ENCODE data around the gene TOM1L1.
"Not testable (repeated sequence)": the region's sequence is repeated elsewhere in the genome, so short reads cannot be mapped to it uniquely, and the experiment has no call there.

Gene TOM1L1, protein sequence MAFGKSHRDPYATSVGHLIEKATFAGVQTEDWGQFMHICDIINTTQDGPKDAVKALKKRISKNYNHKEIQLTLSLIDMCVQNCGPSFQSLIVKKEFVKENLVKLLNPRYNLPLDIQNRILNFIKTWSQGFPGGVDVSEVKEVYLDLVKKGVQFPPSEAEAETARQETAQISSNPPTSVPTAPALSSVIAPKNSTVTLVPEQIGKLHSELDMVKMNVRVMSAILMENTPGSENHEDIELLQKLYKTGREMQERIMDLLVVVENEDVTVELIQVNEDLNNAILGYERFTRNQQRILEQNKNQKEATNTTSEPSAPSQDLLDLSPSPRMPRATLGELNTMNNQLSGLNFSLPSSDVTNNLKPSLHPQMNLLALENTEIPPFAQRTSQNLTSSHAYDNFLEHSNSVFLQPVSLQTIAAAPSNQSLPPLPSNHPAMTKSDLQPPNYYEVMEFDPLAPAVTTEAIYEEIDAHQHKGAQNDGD

DNA sequence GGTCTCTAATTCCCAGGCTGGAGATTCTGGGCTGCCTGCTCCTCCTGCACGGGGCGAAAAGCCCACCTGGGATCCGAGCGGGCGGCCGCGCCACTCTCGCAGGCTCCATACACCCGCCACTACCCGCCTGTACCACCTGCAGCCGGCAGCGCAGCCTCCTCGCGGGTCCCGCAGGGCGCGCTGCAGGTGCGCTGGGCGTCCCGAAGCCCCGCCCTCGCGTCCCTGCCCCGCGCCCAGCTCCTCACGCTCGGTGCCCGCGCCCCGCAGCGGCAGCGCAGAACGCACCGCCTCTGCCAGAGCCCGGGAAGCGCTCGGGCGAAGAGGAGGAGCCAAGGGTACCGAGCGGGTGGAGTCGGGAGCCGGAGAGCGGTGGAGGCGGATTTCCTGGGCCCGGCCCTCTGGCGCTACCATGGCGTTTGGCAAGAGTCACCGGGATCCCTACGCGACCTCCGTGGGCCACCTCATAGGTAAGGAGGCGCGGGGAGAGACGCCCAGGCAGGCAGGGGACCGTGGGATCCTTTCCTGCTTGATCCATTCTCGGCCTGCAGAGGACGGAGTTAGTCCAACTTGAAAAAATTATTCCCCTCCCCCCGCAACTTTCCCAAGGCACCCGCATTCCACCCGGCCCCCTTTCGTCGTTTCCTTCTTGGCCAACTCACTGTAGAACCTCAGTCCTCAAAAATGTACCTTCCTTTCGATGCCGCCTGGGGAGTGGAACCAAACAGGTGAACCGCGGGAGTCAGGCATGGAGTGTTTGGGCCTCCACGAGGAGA is at the start of gene TOM1L1:
Gene TOM1L1 (plus strand): TSS at position 396 of the 773 bp plus-strand sequence. CDS start 14 bp downstream, at position 410.
- DNase-seq (ENCODE audit: low read depth), result peak; percentile 40

DNA sequence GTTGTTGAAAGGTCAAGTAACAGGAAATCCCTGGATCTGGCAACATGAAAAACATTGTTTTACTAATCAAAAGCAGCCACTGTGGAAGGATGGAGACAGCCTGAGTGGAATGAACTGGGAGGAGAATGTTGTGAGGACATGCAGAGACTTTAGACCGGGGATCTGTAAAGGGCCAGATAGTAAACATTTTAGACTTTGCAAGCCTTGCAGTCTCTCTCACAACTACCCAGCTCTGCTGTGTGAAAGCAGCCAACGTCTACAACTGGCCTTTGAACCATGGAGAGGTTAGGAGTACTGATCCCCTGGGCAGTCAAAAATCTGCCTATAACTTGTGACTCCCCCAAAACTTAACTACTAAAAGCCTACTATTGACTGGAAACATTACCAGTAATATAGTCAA is 41.5 kb upstream of the TOM1L1 start:
- DNase-seq (ENCODE audit: low read depth), result no peak

DNA sequence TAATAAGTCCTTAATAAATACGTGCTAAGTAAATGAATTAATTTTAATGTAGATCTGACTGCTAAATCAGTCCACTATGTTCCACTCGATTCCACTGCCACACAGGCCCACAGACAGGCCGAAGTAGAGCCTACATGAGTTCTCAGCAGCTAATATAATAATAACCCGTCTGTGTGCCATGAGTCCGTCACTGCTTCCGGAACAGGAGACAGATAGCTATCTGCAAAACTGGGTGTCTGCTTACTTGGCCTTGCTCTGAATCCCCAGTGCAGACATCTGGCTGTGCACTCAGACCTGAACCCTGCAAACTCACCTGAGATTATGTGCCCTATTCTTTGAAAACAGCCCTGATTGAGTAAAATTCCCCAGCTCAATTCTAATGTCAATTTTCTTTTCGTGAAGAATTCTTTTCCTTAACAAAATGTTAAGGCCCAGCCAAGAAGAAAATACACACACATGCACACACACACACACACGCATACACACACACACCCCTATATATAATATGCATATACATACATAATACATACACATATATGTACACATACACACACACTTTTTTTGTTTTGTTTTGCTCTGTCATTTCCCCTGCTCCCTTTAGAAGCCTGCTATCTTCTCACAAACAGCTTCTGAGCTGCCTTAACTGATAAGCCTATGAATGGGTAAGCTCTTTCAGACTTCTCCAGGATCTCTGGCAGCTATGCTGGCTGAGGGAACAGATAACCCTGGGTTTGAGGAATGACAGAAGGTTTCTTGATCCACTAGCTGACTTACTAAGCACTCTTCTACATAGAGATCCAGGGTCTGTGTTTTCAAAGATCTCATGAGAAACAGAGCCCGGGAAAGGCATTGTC is 39.8 kb upstream of the TOM1L1 start:
- DNase-seq (ENCODE audit: low read depth), result no peak

DNA sequence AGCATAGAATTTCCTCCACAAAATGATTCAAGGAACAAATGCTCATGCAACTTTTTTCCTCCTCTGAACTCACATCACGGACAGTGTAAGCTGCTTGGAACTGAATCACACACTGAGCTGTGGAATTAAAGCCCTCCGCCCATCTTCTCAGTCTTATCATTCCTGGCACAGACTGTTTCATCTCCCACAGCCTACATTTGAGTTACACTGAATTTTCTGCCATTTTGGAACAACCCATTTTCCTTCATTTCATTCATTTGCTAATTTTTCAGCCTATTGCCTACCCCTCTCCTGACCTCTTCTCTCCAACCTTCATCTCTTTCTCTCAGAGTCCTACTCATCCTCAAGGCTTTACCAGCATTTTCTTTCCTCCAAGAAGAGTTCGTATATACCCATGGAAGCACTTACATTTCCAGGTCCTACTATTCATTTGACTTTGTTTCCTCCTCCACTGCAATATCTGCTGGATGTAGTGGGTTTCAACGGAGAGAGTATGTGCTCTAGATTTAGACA is 39.1 kb upstream of the TOM1L1 start:
- DNase-seq (ENCODE audit: low read depth), result no peak

DNA sequence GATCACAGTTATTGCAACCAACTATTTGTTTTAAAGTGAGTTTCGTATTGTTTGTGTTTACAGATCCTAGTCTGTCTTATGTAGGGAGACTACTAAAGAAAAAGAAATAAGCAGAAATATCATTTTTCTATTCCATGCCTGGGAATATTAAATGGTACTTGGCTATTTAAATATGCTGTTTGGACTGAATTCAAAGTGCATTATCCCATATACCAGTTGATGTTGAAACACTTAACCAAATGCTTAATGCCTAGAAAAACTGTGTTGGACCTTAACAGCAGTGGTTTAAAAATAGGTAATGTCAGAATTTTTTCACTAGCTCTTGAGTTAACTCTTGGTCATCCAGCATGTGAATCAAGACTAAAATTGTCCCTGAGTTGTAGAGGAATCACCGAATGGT is 37.5 kb upstream of the TOM1L1 start:
- no peak for DNase-seq (ENCODE audit: low read depth)

DNA sequence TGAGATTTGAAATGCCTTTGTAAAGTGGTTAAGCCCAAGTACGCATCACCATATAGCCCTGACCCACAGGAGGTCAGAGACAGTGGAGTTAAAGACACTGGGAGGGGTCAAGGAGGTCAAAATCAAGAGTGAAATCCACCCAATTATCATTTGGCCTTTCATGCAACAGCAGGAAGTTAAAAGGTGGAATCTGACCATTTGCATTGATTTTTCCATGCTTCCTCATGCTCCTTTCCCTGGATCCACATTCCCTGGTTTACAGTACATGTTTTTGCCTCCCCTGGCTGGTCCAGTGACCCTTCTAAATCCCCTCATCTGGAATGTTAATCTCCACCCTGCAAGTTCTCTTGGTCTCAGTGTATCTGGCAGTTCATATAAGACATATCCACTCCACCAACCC is 36.6 kb upstream of the TOM1L1 start:
- DNase-seq (ENCODE audit: low read depth), result no peak

DNA sequence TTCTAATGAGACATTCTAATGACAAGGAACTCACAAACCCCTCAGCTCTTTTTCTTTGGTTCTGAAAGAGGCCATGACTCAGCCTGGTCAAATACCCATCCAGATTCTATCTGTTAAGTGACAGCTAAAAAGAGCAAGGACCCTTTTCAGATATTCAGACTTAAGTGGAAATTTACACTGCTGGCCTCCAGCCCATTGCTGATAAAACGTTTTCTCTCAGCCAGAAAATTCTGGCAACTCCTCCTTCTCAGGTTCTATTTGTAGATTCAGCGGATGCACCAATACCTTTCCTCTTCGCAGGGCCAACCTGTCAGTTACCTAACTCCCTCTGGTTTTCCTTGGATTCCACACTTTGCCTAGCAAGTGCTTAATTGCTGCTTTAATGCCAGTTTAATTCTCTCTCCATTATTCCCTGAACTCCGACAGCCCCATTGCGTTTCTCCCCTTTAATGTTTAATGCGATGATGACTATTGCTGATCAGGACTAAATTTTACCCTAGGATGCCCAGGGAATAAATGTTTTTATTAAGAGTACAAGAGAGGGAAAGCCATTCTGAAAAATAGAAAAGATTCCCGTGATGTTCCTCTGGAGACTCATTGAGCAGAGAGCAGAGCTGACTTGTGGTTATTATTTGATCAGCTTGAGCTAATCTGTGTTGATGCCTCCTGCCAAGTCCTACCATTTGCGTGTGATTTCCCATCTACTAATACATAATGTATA is 35.9 kb upstream of the TOM1L1 start:
- DNase-seq (ENCODE audit: low read depth), result no peak

DNA sequence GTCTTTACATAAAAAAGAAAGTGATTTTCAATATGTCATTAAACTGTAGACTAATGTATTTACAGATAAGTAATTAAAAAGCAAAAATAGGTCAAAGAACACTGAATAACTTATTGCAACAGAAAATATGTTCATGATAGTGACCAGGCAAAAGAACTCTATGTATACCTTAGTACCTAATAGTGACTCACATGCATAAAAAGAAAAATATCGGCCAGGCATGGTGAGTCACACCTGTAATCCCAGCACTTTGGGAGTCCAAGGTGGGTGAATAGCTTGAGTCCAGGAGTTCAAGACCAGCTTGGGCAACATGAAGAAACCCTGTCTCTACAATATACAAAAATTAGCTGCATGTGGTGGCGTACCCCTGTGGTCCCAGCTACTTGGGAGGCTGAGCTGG is 33.0 kb upstream of the TOM1L1 start:
- no peak for DNase-seq (ENCODE audit: low read depth)

DNA sequence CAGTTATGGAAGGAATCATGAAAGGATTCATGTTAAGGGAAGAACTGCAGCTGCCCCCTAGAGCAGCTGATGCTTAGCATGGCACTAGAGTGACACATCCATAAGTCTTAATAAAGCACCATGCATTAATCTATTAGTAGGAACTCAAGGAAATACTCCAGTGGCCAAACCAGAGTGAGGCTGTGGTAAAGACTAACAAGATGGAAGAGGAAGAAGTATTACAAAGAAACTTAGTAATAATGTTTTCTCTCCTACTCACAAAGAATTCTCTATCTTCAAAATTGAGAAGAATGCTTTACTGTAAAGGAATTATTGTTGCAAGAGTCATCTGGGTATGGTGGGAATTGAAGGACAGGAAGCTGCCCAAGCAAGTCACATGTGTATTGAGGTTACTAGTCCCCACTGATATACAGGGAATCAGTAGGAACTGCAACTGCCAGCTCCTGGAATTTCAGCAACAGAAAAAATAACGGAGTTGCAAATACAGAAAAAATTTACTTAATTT is 29.9 kb upstream of the TOM1L1 start:
- DNase-seq (ENCODE audit: low read depth), result no peak

DNA sequence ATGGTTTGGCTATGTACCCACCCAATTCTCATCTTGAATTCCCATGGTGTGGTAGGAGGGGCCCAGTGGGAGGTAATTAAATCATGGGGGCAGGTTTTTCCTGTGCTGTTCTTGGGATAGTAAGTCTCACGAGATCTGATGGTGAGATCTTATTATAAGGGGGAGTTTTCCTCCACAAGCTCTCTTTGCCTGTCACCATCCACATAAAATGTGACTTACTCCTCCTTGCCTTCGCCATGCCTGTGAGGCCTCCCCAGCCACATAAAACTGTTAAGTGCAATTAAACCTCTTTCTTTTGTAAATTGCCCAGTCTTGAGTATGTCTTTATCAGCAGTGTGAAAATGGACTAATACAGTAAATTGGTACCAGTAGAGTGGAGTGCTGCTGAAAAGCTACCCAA is 24.7 kb upstream of the TOM1L1 start:
- not testable (repeated sequence) for DNase-seq (ENCODE audit: low read depth)

DNA sequence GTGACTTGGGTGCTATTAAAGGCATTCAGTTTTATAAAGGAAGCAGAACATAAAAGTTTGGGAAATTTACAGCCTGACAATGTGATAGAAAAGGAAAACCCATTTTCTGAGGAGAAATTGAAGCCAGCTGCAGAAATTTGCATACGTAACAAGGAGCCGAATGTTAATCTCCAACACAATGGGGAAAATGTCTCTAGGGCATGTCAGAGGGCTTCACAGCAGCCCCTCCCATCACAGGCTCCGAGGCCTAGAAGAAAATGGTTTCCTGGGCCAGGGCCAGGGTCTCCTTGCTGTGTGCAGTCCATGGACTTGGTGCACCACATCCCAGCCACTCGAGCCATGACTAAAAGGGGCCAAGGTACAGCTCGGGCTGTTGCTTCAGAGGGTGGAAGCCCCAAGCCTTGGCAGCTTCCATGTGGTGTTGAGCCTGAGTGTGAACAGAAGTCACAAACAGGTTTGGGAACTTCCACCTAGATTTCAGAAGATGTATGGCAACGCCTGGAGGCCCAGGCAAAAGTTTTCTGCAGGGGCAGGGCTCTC is 23.9 kb upstream of the TOM1L1 start:
- no peak for DNase-seq (ENCODE audit: low read depth)

DNA sequence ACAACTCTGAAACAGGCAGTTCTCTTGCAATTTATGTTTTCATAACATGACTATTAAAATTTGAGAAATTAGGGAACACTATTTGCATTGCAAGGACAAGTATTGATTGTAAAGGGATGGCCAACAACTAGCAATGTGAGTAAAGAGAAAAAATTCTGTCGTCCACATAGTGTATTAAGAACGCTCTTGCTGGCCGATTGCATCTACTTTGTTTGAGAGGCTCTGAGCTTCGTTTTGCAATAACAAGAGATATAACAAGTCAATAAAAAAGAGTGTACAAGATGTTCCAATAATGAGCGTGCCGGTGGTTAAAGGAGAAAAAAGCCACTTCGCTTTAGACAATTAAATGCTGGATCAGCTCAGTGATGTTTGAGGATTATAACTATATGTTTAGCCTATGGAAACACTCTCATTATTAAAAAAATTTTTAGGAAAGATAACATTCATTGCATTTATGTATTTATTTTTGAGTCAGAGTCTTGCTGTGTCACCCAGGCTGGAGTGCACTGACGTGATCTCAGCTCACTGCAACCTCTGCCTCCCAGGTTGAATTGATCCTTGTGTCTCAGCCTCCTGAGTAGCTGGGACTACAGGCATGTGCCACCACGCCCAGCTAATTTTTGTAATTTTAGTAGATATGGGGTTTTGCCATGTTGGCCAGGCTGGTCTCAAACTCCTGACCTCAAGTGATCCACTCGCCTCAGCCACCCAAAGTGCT is 19.2 kb upstream of the TOM1L1 start:
- no peak for DNase-seq (ENCODE audit: low read depth)

DNA sequence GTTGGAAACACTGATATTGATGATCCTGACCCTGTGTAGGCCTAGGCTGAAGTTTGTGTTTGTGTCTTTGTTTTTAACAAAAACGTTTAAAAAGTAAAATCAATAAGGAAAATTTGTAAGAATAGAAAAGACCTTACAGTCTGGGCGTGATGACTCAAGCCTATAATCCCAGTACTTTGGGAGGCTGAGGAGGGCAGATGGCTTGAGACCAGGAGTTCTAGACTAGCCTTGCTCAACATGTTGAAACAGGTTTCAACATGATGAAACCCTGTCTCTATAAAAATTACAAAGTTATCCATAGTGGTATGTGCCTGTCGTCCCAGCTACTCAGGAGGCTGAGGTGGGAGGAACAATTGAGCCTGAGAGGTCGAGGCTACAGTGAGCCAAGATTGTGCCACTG is 18.3 kb upstream of the TOM1L1 start:
- no peak for DNase-seq (ENCODE audit: low read depth)

DNA sequence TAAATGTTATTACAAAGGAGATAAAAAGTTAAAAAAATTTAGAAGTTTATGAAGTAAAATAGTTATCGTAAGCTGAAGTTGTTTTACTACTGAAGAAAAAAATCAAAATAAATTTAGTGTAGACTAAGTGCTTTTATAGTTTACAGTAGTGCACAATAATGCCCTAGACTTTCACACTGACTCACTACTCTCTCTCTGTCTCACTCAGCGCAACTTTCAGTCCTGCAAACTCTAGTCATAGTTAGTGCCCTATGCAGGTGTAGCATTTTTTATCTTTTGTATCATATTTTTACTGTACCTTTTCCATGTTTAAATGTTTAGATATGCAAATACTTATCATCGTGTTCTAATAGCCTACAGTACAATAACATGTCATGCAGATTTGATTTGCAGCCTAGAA is 17.7 kb upstream of the TOM1L1 start:
- DNase-seq (ENCODE audit: low read depth), result no peak

DNA sequence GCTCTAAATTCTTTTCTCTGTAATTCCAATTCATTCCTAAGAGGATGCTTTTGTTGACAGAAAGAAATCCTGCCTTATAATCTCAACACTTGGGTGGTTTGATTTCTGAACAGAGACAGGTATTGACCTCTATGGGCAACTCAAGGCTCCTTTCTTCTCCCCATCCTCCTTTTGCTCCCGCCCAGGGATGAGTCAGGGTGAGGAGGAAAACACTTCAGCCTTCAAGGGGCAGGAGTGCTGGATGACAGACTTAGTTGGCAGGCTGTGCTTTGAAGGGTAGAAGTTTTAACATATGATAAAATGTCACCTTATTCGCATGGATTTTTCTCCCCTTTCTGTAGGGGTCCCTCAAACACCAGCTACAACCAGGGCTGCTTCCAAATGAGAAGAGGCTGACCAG is 16.7 kb upstream of the TOM1L1 start:
- no peak for DNase-seq (ENCODE audit: low read depth)

DNA sequence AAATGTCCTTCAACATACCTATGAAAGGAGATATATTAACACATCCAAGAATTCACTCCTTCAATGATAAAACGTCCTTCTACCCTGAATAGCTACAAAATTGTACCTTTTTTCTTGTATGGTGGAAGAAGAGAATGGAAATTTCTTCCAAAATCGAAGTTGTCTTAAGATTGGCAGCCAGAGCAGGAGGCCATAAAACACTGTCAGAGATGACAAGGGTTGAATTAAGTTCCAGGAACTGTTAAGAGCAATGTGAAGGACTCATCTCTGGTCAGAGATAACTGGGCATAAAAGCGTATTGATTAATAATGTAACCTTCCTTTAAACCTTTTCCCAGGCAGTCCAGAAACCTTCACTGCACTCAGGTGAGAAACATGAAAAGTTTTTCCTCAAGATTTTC is 12.9 kb upstream of the TOM1L1 start:
- no peak for DNase-seq (ENCODE audit: low read depth)

DNA sequence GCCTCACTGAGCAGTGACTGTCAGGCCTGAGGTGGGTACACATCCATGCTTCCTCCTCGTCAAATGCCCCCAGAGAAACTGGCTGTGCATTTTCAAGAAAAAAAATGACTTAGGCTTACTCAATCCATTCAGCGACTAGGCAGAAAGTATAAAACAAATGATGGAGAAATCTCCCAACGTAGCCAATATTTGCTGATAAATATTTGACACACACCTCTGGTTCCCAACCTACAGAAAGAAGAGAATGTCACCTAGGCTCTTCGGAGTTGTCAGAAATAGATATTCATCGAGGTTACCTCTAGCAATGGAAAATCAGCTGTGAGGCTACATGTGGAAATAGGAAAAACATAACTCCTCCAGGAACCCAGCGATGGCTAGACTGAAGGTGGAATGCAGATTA is 12.4 kb upstream of the TOM1L1 start:
- DNase-seq (ENCODE audit: low read depth), result no peak

DNA sequence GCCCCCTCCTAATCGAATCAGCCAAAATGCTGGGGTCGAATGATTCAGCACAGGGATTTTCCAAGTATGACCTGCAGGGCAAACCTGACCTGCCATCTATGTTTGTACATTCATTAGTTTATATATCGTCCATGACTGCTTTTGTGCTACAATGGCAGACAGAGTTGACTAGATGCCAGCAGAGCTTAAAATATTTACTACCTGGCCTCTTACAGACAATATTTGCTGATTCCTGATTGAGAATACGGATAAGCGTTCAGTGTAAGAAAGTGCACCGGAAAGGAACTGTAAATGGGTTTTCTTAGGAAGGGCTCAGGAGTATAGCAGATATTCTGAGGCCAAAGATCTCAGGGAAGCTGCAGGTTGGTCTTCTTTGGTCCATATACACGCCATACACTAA is 11.7 kb upstream of the TOM1L1 start:
- no peak for DNase-seq (ENCODE audit: low read depth)

DNA sequence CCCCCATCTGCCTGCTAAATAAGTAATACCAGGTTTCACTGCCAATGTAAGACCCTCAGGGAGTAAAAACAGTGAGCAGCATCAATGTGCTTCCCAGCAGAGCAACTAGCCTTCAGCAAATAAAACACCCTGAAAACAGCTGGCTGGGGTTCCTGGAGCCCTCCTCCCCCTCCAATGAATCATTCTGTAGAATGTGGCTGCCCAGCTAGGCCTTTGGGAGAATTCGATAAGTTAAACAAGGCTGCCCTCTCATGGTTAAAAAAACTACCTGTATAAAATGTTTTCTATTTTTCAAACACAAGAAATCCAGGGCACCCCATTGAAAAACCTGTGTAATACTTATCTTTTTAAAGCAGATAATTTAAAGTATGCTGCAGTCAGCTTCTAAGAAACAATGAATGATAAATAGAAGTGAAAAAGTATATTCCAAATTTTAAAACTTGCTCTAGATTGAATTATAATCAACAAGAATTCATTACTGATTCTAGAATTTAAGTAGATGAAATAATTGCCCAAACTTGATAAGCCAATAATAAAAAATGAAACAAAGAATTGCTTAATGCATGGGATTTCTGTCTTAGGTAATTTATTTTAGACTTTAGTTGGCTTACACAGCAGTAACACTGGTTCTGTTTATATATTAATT is 9.4 kb upstream of the TOM1L1 start:
- DNase-seq (ENCODE audit: low read depth), result peak; percentile 60

DNA sequence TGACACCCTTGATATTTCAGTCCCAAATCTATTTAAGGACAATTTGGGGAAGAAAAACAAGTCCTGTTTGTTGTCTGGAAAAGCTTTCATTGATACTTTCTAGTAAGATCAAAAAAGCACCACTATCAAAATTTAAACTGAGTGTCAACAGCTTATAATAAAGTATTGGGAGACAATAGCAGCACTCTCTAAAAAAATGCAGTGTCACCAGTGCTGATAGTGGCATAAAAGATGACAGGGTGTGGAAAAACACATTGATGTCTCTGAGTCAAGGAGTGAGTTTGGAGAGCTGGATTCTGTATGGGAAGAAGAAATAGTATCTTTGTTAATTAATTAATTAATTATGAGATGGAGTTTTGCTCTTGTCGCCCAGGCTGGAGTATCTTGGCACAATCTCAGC is 8.3 kb upstream of the TOM1L1 start:
- no peak for DNase-seq (ENCODE audit: low read depth)

Data from stromal cell of bone marrow (primary cell).